Measurements from ENCODE around the gene MMP10.
"Not testable (repeated sequence)": the region's sequence is repeated elsewhere in the genome, so short reads cannot be mapped to it uniquely, and the experiment has no call there.

The MMP10 gene

DNA sequence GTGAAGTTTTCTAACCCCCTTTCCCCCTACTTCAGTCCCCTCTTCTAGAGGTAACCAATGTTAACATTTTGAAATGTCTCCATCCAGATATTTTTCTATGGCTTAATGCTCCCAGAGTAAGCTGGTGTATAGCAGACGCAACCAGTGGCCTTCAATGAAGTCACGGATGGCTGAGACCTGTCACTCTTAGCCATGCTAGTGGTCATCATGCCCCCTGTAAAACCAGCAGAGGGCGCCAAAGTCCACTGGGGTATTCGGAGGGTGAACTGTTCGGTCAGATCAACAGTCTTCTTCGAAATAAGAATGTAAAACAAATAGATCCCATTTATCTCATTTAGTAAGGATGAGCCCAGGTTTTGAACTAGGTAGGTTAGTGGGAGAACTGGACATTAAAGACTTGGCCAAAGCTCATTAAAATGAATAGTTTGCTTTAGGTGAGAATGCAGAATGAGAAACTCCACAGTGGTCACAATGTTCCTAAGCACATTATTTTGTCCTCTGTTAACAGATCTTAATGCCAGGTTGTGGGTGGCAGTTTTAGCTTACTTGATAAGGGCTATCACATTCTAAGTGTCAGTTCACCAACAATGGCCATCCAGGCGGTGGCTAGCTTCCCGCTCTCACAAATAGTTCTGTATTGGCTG, 47.1 kb downstream of the MMP10 start:
- H3K27ac ChIP-seq = no peak overlapping the region
- no peak for DNase-seq (ENCODE audit: low read depth, low spot score)

DNA sequence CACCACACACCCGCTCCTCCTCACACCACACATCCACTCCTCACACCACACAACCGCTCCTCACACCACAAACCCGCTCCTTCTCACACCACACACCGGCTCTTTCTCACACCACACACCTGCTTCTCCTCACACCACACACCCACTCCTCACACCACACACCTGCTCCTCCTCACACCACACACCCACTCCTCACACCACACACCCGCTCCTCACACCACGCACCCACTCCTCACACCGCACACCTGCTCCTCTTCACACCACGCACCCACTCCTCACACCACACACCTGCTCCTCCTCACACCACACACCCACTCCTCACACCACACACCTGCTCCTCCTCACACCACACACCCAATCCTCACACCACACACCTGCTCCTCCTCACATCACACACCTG, 49.5 kb downstream of the MMP10 start:
- DNase-seq (ENCODE audit: low read depth, low spot score); H3K27ac ChIP-seq: not testable (repeated sequence)

DNA sequence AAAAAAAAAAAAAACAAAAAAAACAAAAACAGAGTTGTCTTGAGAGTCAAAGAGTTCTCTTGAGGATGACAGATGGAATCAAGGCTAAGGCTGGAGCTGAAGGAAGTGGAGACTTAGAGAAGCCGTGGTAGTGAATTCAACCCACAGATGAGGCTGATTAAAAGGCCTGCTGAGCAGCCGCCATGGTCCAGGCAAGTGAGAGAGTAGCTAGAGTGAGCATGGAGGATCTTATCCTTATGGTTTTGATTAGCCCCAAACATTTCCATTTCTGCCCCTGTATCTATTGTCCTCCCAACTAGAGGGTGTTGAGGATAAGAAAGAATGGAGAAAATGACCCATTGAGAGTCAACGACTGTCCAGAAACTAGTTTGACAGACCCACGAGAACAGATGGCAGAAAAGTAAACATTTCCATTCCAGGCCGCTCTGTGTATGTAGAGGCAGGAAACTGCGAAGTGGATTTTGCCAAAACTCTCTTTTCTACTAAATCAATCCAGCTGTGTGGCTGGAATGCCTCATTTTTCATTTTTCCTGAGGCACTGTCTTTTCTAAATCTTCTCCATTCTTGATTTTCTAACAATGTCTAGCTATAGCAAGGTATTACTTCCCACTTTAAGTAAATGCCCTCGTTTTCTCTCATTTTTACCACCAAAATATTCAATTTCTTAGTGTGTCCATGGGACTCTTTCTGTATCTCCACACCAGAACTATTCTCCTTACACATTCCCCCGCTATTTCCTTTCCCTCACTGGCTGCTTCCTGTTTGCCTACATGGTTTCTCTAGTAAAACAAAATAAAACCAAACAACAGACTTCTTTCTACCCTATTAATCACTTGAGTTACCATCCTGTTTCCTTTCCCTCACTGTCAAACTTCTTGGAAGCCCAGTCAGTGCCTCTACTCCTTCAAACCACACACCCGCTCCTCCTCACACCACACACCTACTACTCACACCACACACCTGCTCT, 50.3 kb downstream of the MMP10 start:
- no peak overlapping the region for H3K27ac ChIP-seq
- DNase-seq (ENCODE audit: low read depth, low spot score) = no peak

GRCh38 chr11:102727890-102728289, 52.5 kb downstream of the MMP10 start:
- H3K27ac ChIP-seq = peak overlapping the region; percentile 19
- peak; percentile 64 for DNase-seq (ENCODE audit: low read depth, low spot score)

DNA sequence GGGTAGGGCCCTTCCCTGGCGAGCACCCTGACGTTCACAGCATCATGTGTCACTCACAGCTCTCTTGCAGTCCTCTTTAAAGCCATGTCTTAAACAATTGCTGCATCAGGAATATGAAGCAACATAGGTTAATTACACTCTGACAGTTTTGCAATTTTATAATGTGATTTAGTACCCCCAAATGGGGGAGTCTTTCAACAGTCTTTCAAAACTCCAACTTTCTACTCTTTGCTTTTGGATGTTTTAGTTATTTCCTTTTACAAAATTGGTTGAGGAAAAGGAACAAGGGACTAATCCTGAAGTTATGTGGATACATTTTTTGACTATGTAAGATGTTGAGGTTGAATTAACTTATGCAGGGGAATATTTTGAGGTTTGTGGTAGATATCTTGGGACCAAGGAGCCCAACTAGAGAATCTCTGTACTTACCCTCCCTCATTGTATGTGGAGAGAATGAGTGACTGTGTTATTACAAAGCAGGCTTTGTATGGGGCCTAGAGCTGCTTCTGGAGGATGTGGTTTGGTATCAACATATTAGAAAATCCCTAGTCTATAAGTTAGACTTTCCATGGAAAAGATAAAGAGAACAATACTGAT, 55.4 kb downstream of the MMP10 start, which contains the start of gene MMP8:
TSS of gene MMP8 (minus strand) at position 51 of the 597 bp plus-strand sequence. CDS start 99 bp downstream, outside the sequence.
- no peak for DNase-seq (ENCODE audit: low read depth, low spot score)
- no peak within 1 kb of the TSS for H3K27ac ChIP-seq

GRCh38 chr11:102722821-102723220, 57.6 kb downstream of the MMP10 start:
- DNase-seq (ENCODE audit: low read depth, low spot score) = no peak

More at GRCh38 chr11:102722821-102723220, 57.6 kb downstream of the MMP10 start:
- H3K27ac ChIP-seq = no peak overlapping the region

Data from epithelial cell of prostate (primary cell).